ENCODE data around the gene SPRR1A.

The SPRR1A gene

GRCh38 chr1:152976688-152977087 lies 7.2 kb upstream of the SPRR1A start:
- Histone ChIP-seq H3K9me3 (ENCODE audit: control insufficient read depth, low read depth, low read length) (no peaks in the 10 kb centered on the region), H3K27ac (ENCODE audit: low read length) (no peak overlapping the region), H3K4me3 (ENCODE audit: low read length) (no peak overlapping the region), H3K9ac (ENCODE audit: low read length) (no peak overlapping the region), H3K27me3 (ENCODE audit: control insufficient read depth, insufficient read depth, low read length) (no peaks in the 10 kb centered on the region), H3K4me1 (ENCODE audit: control insufficient read depth, low read depth, low read length) (no peaks in the 10 kb centered on the region), H3K36me3 (ENCODE audit: control insufficient read depth, low read depth, low read length) (no peaks in the 10 kb centered on the region)

- Histone ChIP-seq H3K9ac (ENCODE audit: low read length) (no peak overlapping the region), H3K27me3 (ENCODE audit: control insufficient read depth, insufficient read depth, low read length) (no peaks in the 10 kb centered on the region), H3K4me1 (ENCODE audit: control insufficient read depth, low read depth, low read length) (no peaks in the 10 kb centered on the region), H3K27ac (ENCODE audit: low read length) (no peak overlapping the region), H3K36me3 (ENCODE audit: control insufficient read depth, low read depth, low read length) (no peaks in the 10 kb centered on the region), H3K4me3 (ENCODE audit: low read length) (no peak overlapping the region), H3K9me3 (ENCODE audit: control insufficient read depth, low read depth, low read length) (no peaks in the 10 kb centered on the region)
These were observed 6.3 kb upstream of the SPRR1A start for GRCh38 chr1:152977614-152978013.

- no peak overlapping the region for H3K27ac ChIP-seq (ENCODE audit: low read length)
- no peaks in the 10 kb centered on the region for H3K4me1 ChIP-seq (ENCODE audit: control insufficient read depth, low read depth, low read length)
- no peaks in the 10 kb centered on the region for H3K9me3 ChIP-seq (ENCODE audit: control insufficient read depth, low read depth, low read length)
- H3K4me3 ChIP-seq (ENCODE audit: low read length), result no peak overlapping the region
- H3K27me3 ChIP-seq (ENCODE audit: control insufficient read depth, insufficient read depth, low read length), result no peaks in the 10 kb centered on the region
- no peak overlapping the region for H3K9ac ChIP-seq (ENCODE audit: low read length)
- H3K36me3 ChIP-seq (ENCODE audit: control insufficient read depth, low read depth, low read length), result no peaks in the 10 kb centered on the region
These were observed 3.2 kb upstream of the SPRR1A start for GRCh38 chr1:152980676-152981075.

GRCh38 chr1:152981146-152981871 lies 2.6 kb upstream of the SPRR1A start:
- H3K4me3 ChIP-seq (ENCODE audit: low read length), result no peak overlapping the region
- H3K9ac ChIP-seq (ENCODE audit: low read length), result no peak overlapping the region
- no peaks in the 10 kb centered on the region for H3K9me3 ChIP-seq (ENCODE audit: control insufficient read depth, low read depth, low read length)
- no peaks in the 10 kb centered on the region for H3K27me3 ChIP-seq (ENCODE audit: control insufficient read depth, insufficient read depth, low read length)
- no peaks in the 10 kb centered on the region for H3K36me3 ChIP-seq (ENCODE audit: control insufficient read depth, low read depth, low read length)
- H3K27ac ChIP-seq (ENCODE audit: low read length), result no peak overlapping the region
- no peaks in the 10 kb centered on the region for H3K4me1 ChIP-seq (ENCODE audit: control insufficient read depth, low read depth, low read length)

GRCh38 chr1:152982076-152982475 lies 1.8 kb upstream of the SPRR1A start:
- Histone ChIP-seq H3K4me1 (ENCODE audit: control insufficient read depth, low read depth, low read length) (no peaks in the 10 kb centered on the region), H3K36me3 (ENCODE audit: control insufficient read depth, low read depth, low read length) (no peaks in the 10 kb centered on the region), H3K4me3 (ENCODE audit: low read length) (no peak overlapping the region), H3K27ac (ENCODE audit: low read length) (no peak overlapping the region), H3K27me3 (ENCODE audit: control insufficient read depth, insufficient read depth, low read length) (no peaks in the 10 kb centered on the region), H3K9ac (ENCODE audit: low read length) (no peak overlapping the region), H3K9me3 (ENCODE audit: control insufficient read depth, low read depth, low read length) (no peaks in the 10 kb centered on the region)

GRCh38 chr1:152983234-152983633 lies 647 bp upstream of the SPRR1A start:
- Histone ChIP-seq H3K27ac (ENCODE audit: low read length) (no peak overlapping the region), H3K9ac (ENCODE audit: low read length) (no peak overlapping the region), H3K4me3 (ENCODE audit: low read length) (no peak overlapping the region), H3K36me3 (ENCODE audit: control insufficient read depth, low read depth, low read length) (no peaks in the 10 kb centered on the region), H3K9me3 (ENCODE audit: control insufficient read depth, low read depth, low read length) (no peaks in the 10 kb centered on the region), H3K27me3 (ENCODE audit: control insufficient read depth, insufficient read depth, low read length) (no peaks in the 10 kb centered on the region), H3K4me1 (ENCODE audit: control insufficient read depth, low read depth, low read length) (no peaks in the 10 kb centered on the region)

- Histone ChIP-seq H3K4me1 (ENCODE audit: control insufficient read depth, low read depth, low read length) (no peaks in the 10 kb centered on the region), H3K27me3 (ENCODE audit: control insufficient read depth, insufficient read depth, low read length) (no peaks in the 10 kb centered on the region), H3K9ac (ENCODE audit: low read length) (no peak overlapping the region), H3K27ac (ENCODE audit: low read length) (no peak overlapping the region), H3K4me3 (ENCODE audit: low read length) (no peak overlapping the region), H3K9me3 (ENCODE audit: control insufficient read depth, low read depth, low read length) (no peaks in the 10 kb centered on the region), H3K36me3 (ENCODE audit: control insufficient read depth, low read depth, low read length) (no peaks in the 10 kb centered on the region)
These were observed 2.7 kb downstream of the SPRR1A start for GRCh38 chr1:152986578-152986977.

- H3K27me3 ChIP-seq (ENCODE audit: control insufficient read depth, insufficient read depth, low read length), result no peaks in the 10 kb centered on the region
These were observed 9.3 kb downstream of the SPRR1A start for GRCh38 chr1:152993186-152993585.

GRCh38 chr1:152995842-152996241 lies 12.0 kb downstream of the SPRR1A start:
- no peak overlapping the region for H3K4me3 ChIP-seq (ENCODE audit: low read length)
- H3K4me1 ChIP-seq (ENCODE audit: control insufficient read depth, low read depth, low read length), result no peaks in the 10 kb centered on the region
- H3K9me3 ChIP-seq (ENCODE audit: control insufficient read depth, low read depth, low read length), result peaks cover 10% of the 10 kb centered on the region
- no peaks in the 10 kb centered on the region for H3K27me3 ChIP-seq (ENCODE audit: control insufficient read depth, insufficient read depth, low read length)
- H3K36me3 ChIP-seq (ENCODE audit: control insufficient read depth, low read depth, low read length), result no peaks in the 10 kb centered on the region
- no peak overlapping the region for H3K27ac ChIP-seq (ENCODE audit: low read length)
- no peak overlapping the region for H3K9ac ChIP-seq (ENCODE audit: low read length)

More at GRCh38 chr1:152993186-152993585, 9.3 kb downstream of the SPRR1A start:
- no peaks in the 10 kb centered on the region for H3K4me1 ChIP-seq (ENCODE audit: control insufficient read depth, low read depth, low read length)
- H3K9me3 ChIP-seq (ENCODE audit: control insufficient read depth, low read depth, low read length), result peaks cover 10% of the 10 kb centered on the region
- H3K4me3 ChIP-seq (ENCODE audit: low read length), result no peak overlapping the region
- no peak overlapping the region for H3K9ac ChIP-seq (ENCODE audit: low read length)
- no peaks in the 10 kb centered on the region for H3K36me3 ChIP-seq (ENCODE audit: control insufficient read depth, low read depth, low read length)
- no peak overlapping the region for H3K27ac ChIP-seq (ENCODE audit: low read length)

GRCh38 chr1:152996633-152997400 lies 12.9 kb downstream of the SPRR1A start:
- Histone ChIP-seq H3K27me3 (ENCODE audit: control insufficient read depth, insufficient read depth, low read length) (no peaks in the 10 kb centered on the region), H3K4me1 (ENCODE audit: control insufficient read depth, low read depth, low read length) (no peaks in the 10 kb centered on the region), H3K36me3 (ENCODE audit: control insufficient read depth, low read depth, low read length) (no peaks in the 10 kb centered on the region), H3K27ac (ENCODE audit: low read length) (no peak overlapping the region), H3K4me3 (ENCODE audit: low read length) (no peak overlapping the region), H3K9ac (ENCODE audit: low read length) (no peak overlapping the region), H3K9me3 (ENCODE audit: control insufficient read depth, low read depth, low read length) (peaks cover 10% of the 10 kb centered on the region)

- H3K4me1 ChIP-seq (ENCODE audit: control insufficient read depth, low read depth, low read length), result no peaks in the 10 kb centered on the region
- no peak overlapping the region for H3K4me3 ChIP-seq (ENCODE audit: low read length)
- no peak overlapping the region for H3K27ac ChIP-seq (ENCODE audit: low read length)
- peaks cover 10% of the 10 kb centered on the region for H3K9me3 ChIP-seq (ENCODE audit: control insufficient read depth, low read depth, low read length)
- no peaks in the 10 kb centered on the region for H3K36me3 ChIP-seq (ENCODE audit: control insufficient read depth, low read depth, low read length)
- H3K27me3 ChIP-seq (ENCODE audit: control insufficient read depth, insufficient read depth, low read length), result no peaks in the 10 kb centered on the region
- H3K9ac ChIP-seq (ENCODE audit: low read length), result no peak overlapping the region
These were observed 14.0 kb downstream of the SPRR1A start for GRCh38 chr1:152997901-152998300.

GRCh38 chr1:152998476-152998875 lies 14.6 kb downstream of the SPRR1A start:
- H3K27me3 ChIP-seq (ENCODE audit: control insufficient read depth, insufficient read depth, low read length), result no peaks in the 10 kb centered on the region
- no peak overlapping the region for H3K4me3 ChIP-seq (ENCODE audit: low read length)
- H3K9ac ChIP-seq (ENCODE audit: low read length), result no peak overlapping the region
- H3K4me1 ChIP-seq (ENCODE audit: control insufficient read depth, low read depth, low read length), result no peaks in the 10 kb centered on the region
- H3K36me3 ChIP-seq (ENCODE audit: control insufficient read depth, low read depth, low read length), result no peaks in the 10 kb centered on the region
- H3K27ac ChIP-seq (ENCODE audit: low read length), result no peak overlapping the region
- peaks cover 10% of the 10 kb centered on the region for H3K9me3 ChIP-seq (ENCODE audit: control insufficient read depth, low read depth, low read length)

Measured in iPS-18a (cell line).